GM23248 (cell line): Measurements from ENCODE around the gene LRMDA.

Source experiments
- EZH2 ChIP-seq: fragments of 200-600 bp; sonication (generic); IDR thresholded peaks from 2 replicates; pipeline ENCODE4 v1.6.1; 2018; ENCODE audit warnings: antibody characterized with exemption, mild to moderate bottlenecking; ENCODE audit not compliant: insufficient read depth, poor library complexity, severe bottlenecking
- EZH2phosphoT487 ChIP-seq: fragments of 200-600 bp; sonication (generic); IDR thresholded peaks from 2 replicates; pipeline ENCODE4 v1.6.1; 2018; ENCODE audit warnings: antibody characterized with exemption, moderate library complexity, mild to moderate bottlenecking, low read depth; ENCODE audit not compliant: insufficient read depth

GRCh38 chr10:76433161-76434005 lies 1002.0 kb downstream of the LRMDA start:
- TF ChIP-seq EZH2 (no peak), EZH2phosphoT487 (no peak)
